ENCODE data around the gene QRICH2. TPM values are rescaled to one million over a fixed set of nuclear protein-coding genes. Genes with fewer than 3 reads are reported as not detected.

QRICH2 gene
- polyA plus RNA-seq, 1 donor, result 3.5 TPM

GRCh38 chr17:76278952-76279741, 28.9 kb downstream of the QRICH2 start:
- no peak for DNase-seq (ENCODE audit: low read depth)

GRCh38 chr17:76278268-76278908, 29.7 kb downstream of the QRICH2 start:
- no peak for DNase-seq (ENCODE audit: low read depth)

- DNase-seq (ENCODE audit: low read depth), result no peak
Observed at GRCh38 chr17:76277300-76278267, 30.5 kb downstream of the QRICH2 start.

- DNase-seq (ENCODE audit: low read depth), result no peak
Observed at GRCh38 chr17:76276461-76277299, 31.4 kb downstream of the QRICH2 start.

GRCh38 chr17:76276069-76276431, 32.0 kb downstream of the QRICH2 start:
- DNase-seq (ENCODE audit: low read depth), result no peak

- DNase-seq (ENCODE audit: low read depth), result no peak
Observed at GRCh38 chr17:76275382-76276068, 32.6 kb downstream of the QRICH2 start.

GRCh38 chr17:76274112-76274956, 33.7 kb downstream of the QRICH2 start:
- DNase-seq (ENCODE audit: low read depth), result no peak

- no peak for DNase-seq (ENCODE audit: low read depth)
Observed at GRCh38 chr17:76273445-76274111, 34.5 kb downstream of the QRICH2 start.

GRCh38 chr17:76272541-76273444, 35.3 kb downstream of the QRICH2 start:
- DNase-seq (ENCODE audit: low read depth), result no peak

GRCh38 chr17:76271669-76272540, 36.2 kb downstream of the QRICH2 start:
- DNase-seq (ENCODE audit: low read depth), result no peak

- no peak for DNase-seq (ENCODE audit: low read depth)
Observed at GRCh38 chr17:76270770-76271668, 37.1 kb downstream of the QRICH2 start.

GRCh38 chr17:76270127-76270592, 37.9 kb downstream of the QRICH2 start:
- no peak for DNase-seq (ENCODE audit: low read depth)

- DNase-seq (ENCODE audit: low read depth), result no peak
Observed at GRCh38 chr17:76268991-76269981, 38.8 kb downstream of the QRICH2 start.

- DNase-seq (ENCODE audit: low read depth), result no peak
Observed at GRCh38 chr17:76268015-76268749, 39.9 kb downstream of the QRICH2 start.
